HepG2 (cell line): ENCODE data around the gene C19orf85. TPM values are rescaled to one million over a fixed set of nuclear protein-coding genes. Genes with fewer than 3 reads are reported as not detected.

Source experiments
- CEBPB ChIP-seq: IDR thresholded peaks from 2 replicates; pipeline ENCODE4 v1.6.1; 2011; ENCODE audit warnings: low read depth, low read length, improper control_type of control experiment, borderline replicate concordance
- DNMT1 ChIP-seq: sonication (generic); formaldehyde crosslinking; IDR thresholded peaks from 2 replicates; pipeline ENCODE4 v1.5.1; 2020; ENCODE audit warnings: mild to moderate bottlenecking, missing genetic modification reagents
- FOXK2 ChIP-seq: fragments of 450-650 bp; IDR thresholded peaks from 2 replicates; pipeline ENCODE4 v1.6.1; 2016
- GATAD2A ChIP-seq: IDR thresholded peaks from 2 replicates; pipeline ENCODE4 v1.6.1; 2016
- GFI1 ChIP-seq: sonication (generic); formaldehyde crosslinking; IDR thresholded peaks from 2 replicates; pipeline ENCODE4 v1.5.0; 2020; ENCODE audit warnings: missing genetic modification reagents, mild to moderate bottlenecking, borderline replicate concordance
- HINFP ChIP-seq: sonication (generic); formaldehyde crosslinking; IDR thresholded peaks from 2 replicates; pipeline ENCODE4 v1.4.0; 2020; ENCODE audit warnings: low read depth, mild to moderate bottlenecking, missing genetic modification reagents
- HMGA1 ChIP-seq: sonication (generic); formaldehyde crosslinking; conservative IDR thresholded peaks from 2 replicates; pipeline ENCODE4 v1.4.0; 2020; ENCODE audit warnings: missing genetic modification reagents
- KMT2A ChIP-seq: sonication (generic); formaldehyde crosslinking; IDR thresholded peaks from 2 replicates; pipeline ENCODE4 v1.4.0; 2020; ENCODE audit warnings: missing genetic modification reagents
- NFE2L1 ChIP-seq: sonication (generic); formaldehyde crosslinking; IDR thresholded peaks from 2 replicates; pipeline ENCODE4 v1.4.0; 2020; ENCODE audit warnings: missing genetic modification reagents, mild to moderate bottlenecking, borderline replicate concordance
- NFIC ChIP-seq: IDR thresholded peaks from 2 replicates; pipeline ENCODE4 v1.6.1; 2012; ENCODE audit warnings: mild to moderate bottlenecking, low read length, inconsistent platforms
- ZBTB20 ChIP-seq: sonication (generic); formaldehyde crosslinking; IDR thresholded peaks from 2 replicates; pipeline ENCODE4 v1.8.1; 2023; ENCODE audit warnings: missing genetic modification reagents, low read depth, mild to moderate bottlenecking, borderline replicate concordance
- ZHX1 ChIP-seq: sonication (generic); formaldehyde crosslinking; IDR thresholded peaks from 2 replicates; pipeline ENCODE4 v1.8.1; 2022; ENCODE audit warnings: low read depth, mild to moderate bottlenecking, missing genetic modification reagents
- ZNF382 ChIP-seq: sonication (generic); formaldehyde crosslinking; IDR thresholded peaks from 2 replicates; pipeline ENCODE4 v1.5.0; 2020; ENCODE audit warnings: missing genetic modification reagents, mild to moderate bottlenecking, borderline replicate concordance
- ZNF431 ChIP-seq: sonication (generic); formaldehyde crosslinking; IDR thresholded peaks from 2 replicates; pipeline ENCODE4 v1.9.0; 2022; ENCODE audit warnings: missing genetic modification reagents, low read depth, mild to moderate bottlenecking, borderline replicate concordance
- ZNF563 ChIP-seq: sonication (generic); formaldehyde crosslinking; IDR thresholded peaks from 2 replicates; pipeline ENCODE4 v1.8.0; 2022; ENCODE audit warnings: mild to moderate bottlenecking, moderate library complexity, missing genetic modification reagents
- ZNF629 ChIP-seq: sonication (generic); formaldehyde crosslinking; conservative IDR thresholded peaks from 2 replicates; pipeline ENCODE4 v1.5.0; 2020; ENCODE audit warnings: missing genetic modification reagents
- ZNF841 ChIP-seq: sonication (generic); formaldehyde crosslinking; IDR thresholded peaks from 2 replicates; pipeline ENCODE4 v1.8.1; 2023; ENCODE audit warnings: missing genetic modification reagents, borderline replicate concordance
- polyA plus RNA-seq, 8 experiments: library from polyadenylated mRNA; depleted of rRNA in 3 of 8; stranded (reverse) in 7 of 8; unstranded in 1 of 8; fragments of >200 nt; fragmentation: Illumina TruSeq in 4 of 8; extraction: Trizol in 4 of 8; gene quantifications; 2 replicates each; pipeline versions ENCODE4 v1.2.1 to v1.2.3, GENCODE V29; 2011 to 2016; ENCODE audit warnings: low read depth in 4 of 8, missing spikeins in 1 of 8, mixed read lengths in 1 of 8; ENCODE audit not compliant: insufficient read depth in 1 of 8
- total RNA-seq, 5 experiments: library from RNA; depleted of rRNA; stranded (reverse); fragments of >200 nt; fragmentation: Illumina TruSeq; extraction: Trizol; gene quantifications; 2 replicates each; pipeline ENCODE4 v1.2.3, GENCODE V29; 2016; ENCODE audit warnings: low read depth in 1 of 5
- TF ChIP-seq, protein P1 (sequence below): sonication (generic); formaldehyde crosslinking; IDR thresholded peaks from 2 replicates; pipeline ENCODE4 v1.4.0; 2020; ENCODE audit warnings: missing genetic modification reagents
- TF ChIP-seq, protein P2 (sequence below): sonication (generic); formaldehyde crosslinking; IDR thresholded peaks from 2 replicates; pipeline ENCODE4 v1.5.0; 2020; ENCODE audit warnings: mild to moderate bottlenecking, missing genetic modification reagents

C19orf85 gene
- total and polyA plus RNA-seq, 2 of the 13 experiments (the other 11 are each of a cell fraction or from before 2014, with no cell fraction given), result not detected

GRCh38 chr19:55467236-55468053 is 2.9 kb upstream of the C19orf85 start (continued):
- TF ChIP-seq ZNF841 (CRISPR knock-in tag) (no peak), DNMT1 (CRISPR knock-in tag) (0 out of 2 replicates have a peak, but pooled peaks have one; percentile 44), ZHX1 (no peak), GATAD2A (CRISPR knock-in tag) (no peak; the same call in 1 of the 2 replicates), NFIC (no peak), GFI1 (CRISPR knock-in tag) (no peak), KMT2A (no peak), HINFP (CRISPR knock-in tag) (no peak), ZNF563 (CRISPR knock-in tag) (no peak), FOXK2 (no peak), CEBPB (no peak), NFE2L1 (no peak), HMGA1 (CRISPR knock-in tag) (no peak), ZNF431 (CRISPR knock-in tag) (no peak), ZNF382 (CRISPR knock-in tag) (no peak), ZBTB20 (CRISPR knock-in tag) (no peak), ZNF629 (CRISPR knock-in tag) (peak; percentile 60)
- TF ChIP-seq, protein P1, sequence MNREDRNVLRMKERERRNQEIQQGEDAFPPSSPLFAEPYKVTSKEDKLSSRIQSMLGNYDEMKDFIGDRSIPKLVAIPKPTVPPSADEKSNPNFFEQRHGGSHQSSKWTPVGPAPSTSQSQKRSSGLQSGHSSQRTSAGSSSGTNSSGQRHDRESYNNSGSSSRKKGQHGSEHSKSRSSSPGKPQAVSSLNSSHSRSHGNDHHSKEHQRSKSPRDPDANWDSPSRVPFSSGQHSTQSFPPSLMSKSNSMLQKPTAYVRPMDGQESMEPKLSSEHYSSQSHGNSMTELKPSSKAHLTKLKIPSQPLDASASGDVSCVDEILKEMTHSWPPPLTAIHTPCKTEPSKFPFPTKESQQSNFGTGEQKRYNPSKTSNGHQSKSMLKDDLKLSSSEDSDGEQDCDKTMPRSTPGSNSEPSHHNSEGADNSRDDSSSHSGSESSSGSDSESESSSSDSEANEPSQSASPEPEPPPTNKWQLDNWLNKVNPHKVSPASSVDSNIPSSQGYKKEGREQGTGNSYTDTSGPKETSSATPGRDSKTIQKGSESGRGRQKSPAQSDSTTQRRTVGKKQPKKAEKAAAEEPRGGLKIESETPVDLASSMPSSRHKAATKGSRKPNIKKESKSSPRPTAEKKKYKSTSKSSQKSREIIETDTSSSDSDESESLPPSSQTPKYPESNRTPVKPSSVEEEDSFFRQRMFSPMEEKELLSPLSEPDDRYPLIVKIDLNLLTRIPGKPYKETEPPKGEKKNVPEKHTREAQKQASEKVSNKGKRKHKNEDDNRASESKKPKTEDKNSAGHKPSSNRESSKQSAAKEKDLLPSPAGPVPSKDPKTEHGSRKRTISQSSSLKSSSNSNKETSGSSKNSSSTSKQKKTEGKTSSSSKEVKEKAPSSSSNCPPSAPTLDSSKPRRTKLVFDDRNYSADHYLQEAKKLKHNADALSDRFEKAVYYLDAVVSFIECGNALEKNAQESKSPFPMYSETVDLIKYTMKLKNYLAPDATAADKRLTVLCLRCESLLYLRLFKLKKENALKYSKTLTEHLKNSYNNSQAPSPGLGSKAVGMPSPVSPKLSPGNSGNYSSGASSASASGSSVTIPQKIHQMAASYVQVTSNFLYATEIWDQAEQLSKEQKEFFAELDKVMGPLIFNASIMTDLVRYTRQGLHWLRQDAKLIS (CRISPR knock-in tag), result no peak
- TF ChIP-seq, protein P2, sequence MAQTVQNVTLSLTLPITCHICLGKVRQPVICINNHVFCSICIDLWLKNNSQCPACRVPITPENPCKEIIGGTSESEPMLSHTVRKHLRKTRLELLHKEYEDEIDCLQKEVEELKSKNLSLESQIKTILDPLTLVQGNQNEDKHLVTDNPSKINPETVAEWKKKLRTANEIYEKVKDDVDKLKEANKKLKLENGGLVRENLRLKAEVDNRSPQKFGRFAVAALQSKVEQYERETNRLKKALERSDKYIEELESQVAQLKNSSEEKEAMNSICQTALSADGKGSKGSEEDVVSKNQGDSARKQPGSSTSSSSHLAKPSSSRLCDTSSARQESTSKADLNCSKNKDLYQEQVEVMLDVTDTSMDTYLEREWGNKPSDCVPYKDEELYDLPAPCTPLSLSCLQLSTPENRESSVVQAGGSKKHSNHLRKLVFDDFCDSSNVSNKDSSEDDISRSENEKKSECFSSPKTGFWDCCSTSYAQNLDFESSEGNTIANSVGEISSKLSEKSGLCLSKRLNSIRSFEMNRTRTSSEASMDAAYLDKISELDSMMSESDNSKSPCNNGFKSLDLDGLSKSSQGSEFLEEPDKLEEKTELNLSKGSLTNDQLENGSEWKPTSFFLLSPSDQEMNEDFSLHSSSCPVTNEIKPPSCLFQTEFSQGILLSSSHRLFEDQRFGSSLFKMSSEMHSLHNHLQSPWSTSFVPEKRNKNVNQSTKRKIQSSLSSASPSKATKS (CRISPR knock-in tag), result no peak
